ENCODE data around the gene GMDS. TPM values are rescaled to one million over a fixed set of nuclear protein-coding genes. Genes with fewer than 3 reads are reported as not detected.

The GMDS gene
- total and polyA plus RNA-seq, 2 donors (not counting 1 experiment from before 2014, with no cell fraction given): 12.7 to 34.5 TPM

DNA sequence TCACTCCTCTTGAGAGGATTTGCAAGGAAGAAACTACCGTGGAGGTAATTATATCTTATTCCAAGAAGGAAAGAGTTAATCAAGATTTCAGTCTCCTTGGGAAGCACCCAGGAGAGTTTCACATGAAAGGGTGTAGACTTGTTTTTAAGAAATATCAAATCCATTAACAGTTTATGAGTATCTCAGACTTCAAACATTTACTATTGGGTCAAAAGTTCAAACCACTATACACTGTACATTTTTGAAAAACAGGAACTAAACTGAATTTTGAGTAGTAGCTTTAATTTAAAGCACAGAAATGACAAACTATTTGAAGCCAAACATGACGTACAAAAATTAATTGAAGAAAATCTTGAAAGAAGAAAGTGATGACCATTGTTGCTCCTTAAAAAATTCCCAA is 471.7 kb downstream of the GMDS start:
- Histone ChIP-seq H2AFZ (ENCODE audit: low read length) (no peak overlapping the region), H3K4me1 (ENCODE audit: control insufficient read depth, extremely low read depth, insufficient read depth, low read length) (peaks cover 9% of the 10 kb centered on the region), H3K4me2 (ENCODE audit: extremely low read depth, insufficient read depth, low read length) (no peak overlapping the region), H3K36me3 (ENCODE audit: control insufficient read depth, insufficient read depth, low read length) (no peaks in the 10 kb centered on the region), H3K9ac (ENCODE audit: insufficient read depth, low read length) (no peak overlapping the region), H4K20me1 (ENCODE audit: control insufficient read depth, extremely low read depth, insufficient read depth, low read length) (no peaks in the 10 kb centered on the region), H3K79me2 (ENCODE audit: control insufficient read depth, insufficient read depth, low read length) (no peaks in the 10 kb centered on the region), H3K4me3 (replicated peaks in 1 of 4; ENCODE audit: control extremely low read depth in 1 of 4, insufficient read depth in 1 of 4, low read depth in 3 of 4, low read length in 4 of 4) (no peak overlapping the region), H3K9me3 (ENCODE audit: control insufficient read depth, insufficient read depth, low read depth, low read length) (no peaks in the 10 kb centered on the region), H3K27me3 (ENCODE audit: control insufficient read depth, insufficient read depth, low read length) (no peaks in the 10 kb centered on the region), H3K27ac (ENCODE audit: insufficient read depth, low read length) (no peak overlapping the region)
- no peak for TF ChIP-seq EZH2 (IDR thresholded peaks at IDR 0.05; ENCODE audit: low read length, missing control alignments)
- TF ChIP-seq, protein P1, sequence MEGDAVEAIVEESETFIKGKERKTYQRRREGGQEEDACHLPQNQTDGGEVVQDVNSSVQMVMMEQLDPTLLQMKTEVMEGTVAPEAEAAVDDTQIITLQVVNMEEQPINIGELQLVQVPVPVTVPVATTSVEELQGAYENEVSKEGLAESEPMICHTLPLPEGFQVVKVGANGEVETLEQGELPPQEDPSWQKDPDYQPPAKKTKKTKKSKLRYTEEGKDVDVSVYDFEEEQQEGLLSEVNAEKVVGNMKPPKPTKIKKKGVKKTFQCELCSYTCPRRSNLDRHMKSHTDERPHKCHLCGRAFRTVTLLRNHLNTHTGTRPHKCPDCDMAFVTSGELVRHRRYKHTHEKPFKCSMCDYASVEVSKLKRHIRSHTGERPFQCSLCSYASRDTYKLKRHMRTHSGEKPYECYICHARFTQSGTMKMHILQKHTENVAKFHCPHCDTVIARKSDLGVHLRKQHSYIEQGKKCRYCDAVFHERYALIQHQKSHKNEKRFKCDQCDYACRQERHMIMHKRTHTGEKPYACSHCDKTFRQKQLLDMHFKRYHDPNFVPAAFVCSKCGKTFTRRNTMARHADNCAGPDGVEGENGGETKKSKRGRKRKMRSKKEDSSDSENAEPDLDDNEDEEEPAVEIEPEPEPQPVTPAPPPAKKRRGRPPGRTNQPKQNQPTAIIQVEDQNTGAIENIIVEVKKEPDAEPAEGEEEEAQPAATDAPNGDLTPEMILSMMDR (conservative IDR thresholded peaks at IDR 0.05 in 1 of 2, IDR thresholded peaks at IDR 0.05 in 1 of 2; ENCODE audit: low read depth in 1 of 2, low read length in 2 of 2): no peak
- DNase-seq (ENCODE audit: low read depth in 2 of 2): no peak

DNA sequence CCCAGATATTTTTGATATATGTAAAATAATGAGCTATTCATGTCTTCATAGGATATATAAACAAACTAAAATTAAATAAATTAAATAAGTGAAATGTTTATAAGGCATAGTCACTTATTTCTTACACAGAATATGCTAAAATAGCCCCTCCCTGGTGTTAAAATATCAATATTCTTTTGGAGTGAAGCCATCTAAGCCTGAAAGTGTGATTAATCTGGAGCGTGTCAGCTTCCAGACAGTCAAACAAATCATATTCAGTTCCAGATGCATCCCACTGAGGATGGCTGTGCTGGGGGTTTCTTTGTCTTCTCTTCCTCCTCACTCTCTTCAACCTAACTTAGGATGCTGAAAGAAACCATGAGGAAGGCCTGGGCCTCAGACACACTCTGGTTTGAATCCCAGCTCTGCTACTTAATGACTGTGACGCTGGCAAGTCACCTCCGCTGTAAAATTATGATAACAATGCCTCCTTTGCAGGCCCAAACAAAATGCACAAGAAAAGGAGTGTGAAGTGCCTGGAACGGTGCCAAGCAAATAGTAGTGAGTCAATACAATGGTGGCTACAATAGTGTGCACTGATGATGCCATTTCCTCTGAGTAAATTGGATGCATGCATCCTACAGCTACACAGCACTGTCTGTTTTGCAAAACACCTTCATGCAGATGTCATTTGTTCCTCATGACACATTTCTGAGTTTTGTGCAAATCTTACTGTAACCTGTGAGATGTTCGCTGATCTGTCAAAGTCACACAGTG is 474.3 kb downstream of the GMDS start:
- H2AFZ ChIP-seq (ENCODE audit: low read length): no peak overlapping the region

DNA sequence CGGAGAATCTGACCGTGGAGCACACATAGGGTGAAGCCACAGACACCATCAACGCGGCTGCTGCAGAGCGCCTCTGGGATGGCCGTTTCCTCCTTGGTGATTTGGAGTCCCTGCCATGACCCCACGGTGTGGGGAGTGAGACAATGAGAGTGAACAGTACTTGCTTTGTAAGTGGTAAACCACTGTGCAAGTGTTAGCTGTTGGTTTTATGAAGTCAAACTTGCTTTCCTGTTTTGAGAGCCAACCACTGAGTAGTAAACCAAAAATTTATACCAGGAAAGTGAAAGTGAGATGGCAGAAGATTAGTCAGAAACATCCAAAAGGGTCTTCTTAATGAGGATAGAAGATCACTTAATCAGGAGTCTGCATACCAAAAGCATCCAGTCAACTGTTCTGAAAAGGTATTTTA is 475.0 kb downstream of the GMDS start:
- peak in 1 of 2 donors; percentile 71 for DNase-seq (ENCODE audit: low read depth in 2 of 2)
- Histone ChIP-seq H3K4me2 (ENCODE audit: extremely low read depth, insufficient read depth, low read length) (peak overlapping the region; percentile 25), H3K9ac (ENCODE audit: insufficient read depth, low read length) (no peak overlapping the region), H3K27me3 (ENCODE audit: control insufficient read depth, insufficient read depth, low read length) (no peaks in the 10 kb centered on the region), H3K4me3 (replicated peaks in 1 of 4; ENCODE audit: control extremely low read depth in 1 of 4, insufficient read depth in 1 of 4, low read depth in 3 of 4, low read length in 4 of 4) (no peak overlapping the region), H2AFZ (ENCODE audit: low read length) (no peak overlapping the region), H3K27ac (ENCODE audit: insufficient read depth, low read length) (no peak overlapping the region), H3K4me1 (ENCODE audit: control insufficient read depth, extremely low read depth, insufficient read depth, low read length) (peaks cover 9% of the 10 kb centered on the region), H3K9me3 (ENCODE audit: control insufficient read depth, insufficient read depth, low read depth, low read length) (no peaks in the 10 kb centered on the region), H3K36me3 (ENCODE audit: control insufficient read depth, insufficient read depth, low read length) (no peaks in the 10 kb centered on the region), H4K20me1 (ENCODE audit: control insufficient read depth, extremely low read depth, insufficient read depth, low read length) (no peaks in the 10 kb centered on the region), H3K79me2 (ENCODE audit: control insufficient read depth, insufficient read depth, low read length) (no peaks in the 10 kb centered on the region)
- TF ChIP-seq, protein P1 (conservative IDR thresholded peaks at IDR 0.05 in 1 of 2, IDR thresholded peaks at IDR 0.05 in 1 of 2; ENCODE audit: low read depth in 1 of 2, low read length in 2 of 2): no peak
- TF ChIP-seq EZH2 (IDR thresholded peaks at IDR 0.05; ENCODE audit: low read length, missing control alignments): no peak

More for the DNA sequence above, 474.3 kb downstream of the GMDS start:
- H3K27me3 ChIP-seq (ENCODE audit: control insufficient read depth, insufficient read depth, low read length): no peaks in the 10 kb centered on the region
- no peak overlapping the region for H3K4me3 ChIP-seq (replicated peaks in 1 of 4; ENCODE audit: control extremely low read depth in 1 of 4, insufficient read depth in 1 of 4, low read depth in 3 of 4, low read length in 4 of 4)
- H3K79me2 ChIP-seq (ENCODE audit: control insufficient read depth, insufficient read depth, low read length): no peaks in the 10 kb centered on the region
- H3K36me3 ChIP-seq (ENCODE audit: control insufficient read depth, insufficient read depth, low read length): no peaks in the 10 kb centered on the region
- peaks cover 9% of the 10 kb centered on the region for H3K4me1 ChIP-seq (ENCODE audit: control insufficient read depth, extremely low read depth, insufficient read depth, low read length)
- no peak overlapping the region for H3K27ac ChIP-seq (ENCODE audit: insufficient read depth, low read length)
- peak in 1 of 2 donors; percentile 51 for DNase-seq (ENCODE audit: low read depth in 2 of 2)
- H3K9ac ChIP-seq (ENCODE audit: insufficient read depth, low read length): no peak overlapping the region
- H3K4me2 ChIP-seq (ENCODE audit: extremely low read depth, insufficient read depth, low read length): no peak overlapping the region
- H3K9me3 ChIP-seq (ENCODE audit: control insufficient read depth, insufficient read depth, low read depth, low read length): no peaks in the 10 kb centered on the region
- no peaks in the 10 kb centered on the region for H4K20me1 ChIP-seq (ENCODE audit: control insufficient read depth, extremely low read depth, insufficient read depth, low read length)
- no peak for TF ChIP-seq EZH2 (IDR thresholded peaks at IDR 0.05; ENCODE audit: low read length, missing control alignments)
- TF ChIP-seq, protein P1 (conservative IDR thresholded peaks at IDR 0.05 in 1 of 2, IDR thresholded peaks at IDR 0.05 in 1 of 2; ENCODE audit: low read depth in 1 of 2, low read length in 2 of 2): no peak

Data from fibroblast of lung (primary cell).